ENCODE results near the gene ZNF425.
"Not testable (repeated sequence)": the region's sequence is repeated elsewhere in the genome, so short reads cannot be mapped to it uniquely, and the experiment has no call there.

ZNF425 gene

GRCh38 chr7:149140831-149141230 lies 14.7 kb upstream of the ZNF425 start:
- no peak for DNase-seq (ENCODE audit: low read depth, low spot score)
- no peak overlapping the region for H3K4me3 ChIP-seq (ENCODE audit: low read length)

DNA sequence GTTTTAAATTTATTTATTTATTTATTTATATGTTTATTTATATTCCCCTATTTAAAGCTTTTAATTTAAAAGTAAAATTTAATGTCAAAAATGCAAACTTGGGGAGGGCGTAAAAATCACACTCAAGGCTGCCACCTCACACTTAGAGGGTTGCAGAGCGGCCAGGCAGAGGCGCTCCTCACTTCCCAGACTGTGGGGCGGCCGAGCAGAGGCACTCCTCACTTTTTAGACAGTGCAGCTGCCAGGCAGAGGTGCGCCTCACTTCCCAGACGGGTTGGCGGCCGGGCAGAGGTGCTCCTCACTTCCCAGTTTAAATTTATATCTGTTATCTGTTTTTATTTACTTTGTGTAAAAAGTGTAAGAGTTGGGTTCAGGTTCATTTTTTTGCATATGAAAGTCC lies 10.0 kb upstream of the ZNF425 start:
- no peak for DNase-seq (ENCODE audit: low read depth, low spot score)
- no peak overlapping the region for H3K4me3 ChIP-seq (ENCODE audit: low read length)

DNA sequence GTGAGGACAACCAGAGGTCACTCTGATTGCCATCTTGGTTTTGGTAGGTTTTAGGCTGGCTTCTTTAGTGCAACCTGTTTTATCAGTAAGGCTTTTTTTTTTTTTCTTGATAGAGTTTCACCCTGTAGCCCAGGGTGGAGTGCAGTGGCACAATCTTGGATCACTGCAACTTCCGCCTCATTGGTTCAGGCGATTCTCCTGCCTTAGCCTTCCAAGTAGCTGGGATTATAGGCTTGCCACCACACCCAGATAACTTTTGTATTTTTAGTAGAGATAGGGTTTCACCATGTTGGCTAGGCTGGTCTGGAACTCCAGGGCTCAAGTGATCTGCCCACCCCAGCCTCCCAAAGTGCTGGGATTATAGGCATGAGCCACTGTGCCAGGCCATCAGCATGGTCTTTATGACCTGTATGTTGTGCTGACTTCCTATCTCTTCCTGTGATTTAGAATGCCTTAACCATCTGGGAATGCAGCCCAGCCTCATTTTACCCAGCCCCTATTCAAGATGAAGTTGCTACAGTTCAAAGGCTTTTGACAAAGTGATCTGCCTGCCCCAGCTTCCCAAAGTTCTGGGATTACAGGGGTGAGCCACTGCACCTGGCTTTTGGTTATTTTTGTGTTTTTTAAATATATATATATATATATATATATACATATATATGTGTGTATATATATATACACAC lies 7.0 kb upstream of the ZNF425 start:
- H3K4me3 ChIP-seq (ENCODE audit: low read length) = no peak overlapping the region
- no peak for DNase-seq (ENCODE audit: low read depth, low spot score)

GRCh38 chr7:149130572-149131198 lies 4.6 kb upstream of the ZNF425 start:
- DNase-seq (ENCODE audit: low read depth, low spot score) = no peak
- no peak overlapping the region for H3K4me3 ChIP-seq (ENCODE audit: low read length)

GRCh38 chr7:149126662-149127266 lies 640 bp upstream of the ZNF425 start:
- DNase-seq (ENCODE audit: low read depth, low spot score) = no peak
- H3K4me3 ChIP-seq (ENCODE audit: low read length) = peak overlapping the region; percentile 98

DNA sequence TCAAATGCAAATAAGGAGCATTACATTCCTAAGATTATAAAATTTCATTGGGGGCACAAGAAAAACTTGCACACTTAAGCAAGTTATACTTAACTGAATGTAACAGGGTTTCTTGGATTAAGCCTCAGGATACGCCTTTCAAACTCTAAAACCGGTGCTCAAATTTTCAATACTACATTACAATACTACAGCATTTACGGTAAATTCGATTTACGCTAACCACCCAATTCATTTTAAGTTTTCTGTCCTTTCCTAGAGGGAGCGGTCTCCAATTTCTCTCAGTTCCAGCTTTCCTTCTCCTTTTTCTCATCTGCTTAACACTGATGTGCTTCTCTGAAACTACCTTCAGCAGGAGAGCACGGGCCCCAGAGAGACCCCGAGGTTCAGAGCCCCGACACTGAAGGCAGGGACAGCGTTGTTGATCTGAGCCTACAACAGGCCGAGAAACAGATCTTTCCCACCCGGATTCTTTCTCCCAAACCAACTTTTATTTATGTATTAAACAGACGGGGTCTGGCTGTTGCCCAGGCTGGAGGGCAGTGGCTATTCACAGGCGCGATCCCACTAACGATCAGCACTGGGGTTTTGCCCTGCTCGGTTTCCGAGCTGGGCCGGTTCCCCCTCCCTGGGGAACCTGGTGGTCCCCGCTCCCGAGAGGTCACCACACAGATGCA lies 798 bp downstream of the ZNF425 start:
- H3K4me3 ChIP-seq (ENCODE audit: low read length) = peak overlapping the region; percentile 98
- DNase-seq (ENCODE audit: low read depth, low spot score) = no peak

- no peak for DNase-seq (ENCODE audit: low read depth, low spot score)
- no peak overlapping the region for H3K4me3 ChIP-seq (ENCODE audit: low read length)
Observed at GRCh38 chr7:149109969-149110368, 16.2 kb downstream of the ZNF425 start.

DNA sequence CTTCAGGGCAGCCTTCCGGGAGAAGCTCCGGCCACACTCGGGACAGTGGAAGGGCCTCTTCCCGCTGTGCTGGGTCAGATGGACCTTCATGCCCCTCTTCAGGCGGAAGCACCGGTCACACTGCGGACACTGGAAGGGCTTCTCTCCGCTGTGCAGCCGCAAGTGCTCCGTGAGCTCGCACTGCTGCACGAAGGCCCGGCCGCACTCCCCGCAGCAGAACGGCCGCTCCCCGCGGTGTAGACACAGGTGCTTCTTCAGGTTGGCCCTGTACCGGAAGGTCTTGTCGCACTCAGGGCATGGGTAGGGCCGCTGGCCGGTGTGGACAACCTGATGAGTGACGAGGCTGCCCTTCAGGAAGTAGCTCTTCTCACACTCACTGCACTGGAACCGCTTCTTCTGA lies 21.4 kb downstream of the ZNF425 start:
- no peak overlapping the region for H3K4me3 ChIP-seq (ENCODE audit: low read length)
- no peak for DNase-seq (ENCODE audit: low read depth, low spot score)

GRCh38 chr7:149104214-149104613 lies 21.9 kb downstream of the ZNF425 start:
- no peak for DNase-seq (ENCODE audit: low read depth, low spot score)
- no peak overlapping the region for H3K4me3 ChIP-seq (ENCODE audit: low read length)

- DNase-seq (ENCODE audit: low read depth, low spot score) = no peak
- H3K4me3 ChIP-seq (ENCODE audit: low read length) = no peak overlapping the region
Observed at GRCh38 chr7:149103424-149103823, 22.7 kb downstream of the ZNF425 start.

DNA sequence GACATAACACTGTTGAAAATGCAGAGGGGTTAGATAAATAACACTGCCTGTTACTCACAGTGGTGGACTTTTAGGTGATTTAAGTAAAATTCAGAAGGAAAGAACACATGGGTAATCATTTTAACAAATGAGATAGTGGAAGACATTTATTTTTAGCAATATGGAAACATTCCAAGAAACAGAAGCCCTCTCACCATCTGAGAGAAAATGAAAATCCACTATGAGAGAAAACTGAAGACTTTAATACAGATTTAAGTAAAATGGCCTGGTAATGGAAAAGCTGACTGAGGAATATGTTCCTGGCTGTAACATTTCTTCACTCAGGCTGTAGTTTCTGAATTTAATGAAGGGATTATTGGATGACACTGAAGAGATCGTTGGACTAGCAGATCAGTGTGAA lies 23.5 kb downstream of the ZNF425 start:
- no peak overlapping the region for H3K4me3 ChIP-seq (ENCODE audit: low read length)
- no peak for DNase-seq (ENCODE audit: low read depth, low spot score)

DNA sequence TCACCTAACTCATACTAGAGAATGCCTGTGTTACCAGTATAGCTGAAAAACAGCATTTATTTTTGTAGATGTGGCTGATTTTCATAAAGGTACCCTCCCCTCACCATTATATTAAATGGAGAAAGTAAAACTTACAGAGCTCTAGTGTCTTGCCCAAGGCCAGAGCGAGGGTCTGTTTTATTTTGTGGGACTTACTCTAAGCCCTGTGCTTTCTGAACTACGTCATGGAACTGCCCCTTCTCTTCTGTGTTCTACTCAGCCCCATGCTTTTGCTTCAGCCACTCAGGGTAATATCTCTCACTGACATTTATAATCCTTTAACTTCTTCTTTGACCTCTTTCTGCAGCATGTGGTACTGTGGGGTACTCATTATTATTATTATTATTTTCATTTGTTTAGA lies 25.3 kb downstream of the ZNF425 start:
- H3K4me3 ChIP-seq (ENCODE audit: low read length) = no peak overlapping the region
- no peak for DNase-seq (ENCODE audit: low read depth, low spot score)

DNA sequence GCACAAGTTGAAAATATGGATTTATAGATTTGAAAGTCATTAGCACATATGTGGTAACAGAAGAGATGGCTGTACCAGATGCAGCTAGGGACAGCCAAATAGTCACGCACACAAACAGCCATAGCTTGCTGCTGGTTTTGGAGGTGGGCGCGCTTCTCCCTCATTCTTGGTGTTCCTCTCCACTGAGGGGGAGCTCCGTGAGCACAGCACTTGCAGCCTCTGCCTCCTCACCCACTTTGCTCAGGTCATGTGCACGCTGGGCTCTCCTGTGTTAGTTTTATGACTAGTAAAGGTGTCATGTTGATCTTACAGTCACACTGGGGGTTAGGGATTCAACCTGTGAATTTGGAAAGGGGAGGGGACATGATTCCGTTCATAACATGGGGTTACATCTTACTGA lies 27.1 kb downstream of the ZNF425 start:
- no peak for DNase-seq (ENCODE audit: low read depth, low spot score)
- H3K4me3 ChIP-seq (ENCODE audit: low read length) = no peak overlapping the region

GRCh38 chr7:149097088-149097487 lies 29.0 kb downstream of the ZNF425 start:
- no peak for DNase-seq (ENCODE audit: low read depth, low spot score)
- H3K4me3 ChIP-seq (ENCODE audit: low read length) = no peak overlapping the region

GRCh38 chr7:149093228-149093627 lies 32.9 kb downstream of the ZNF425 start:
- no peak for DNase-seq (ENCODE audit: low read depth, low spot score)
- H3K4me3 ChIP-seq (ENCODE audit: low read length) = no peak overlapping the region

DNA sequence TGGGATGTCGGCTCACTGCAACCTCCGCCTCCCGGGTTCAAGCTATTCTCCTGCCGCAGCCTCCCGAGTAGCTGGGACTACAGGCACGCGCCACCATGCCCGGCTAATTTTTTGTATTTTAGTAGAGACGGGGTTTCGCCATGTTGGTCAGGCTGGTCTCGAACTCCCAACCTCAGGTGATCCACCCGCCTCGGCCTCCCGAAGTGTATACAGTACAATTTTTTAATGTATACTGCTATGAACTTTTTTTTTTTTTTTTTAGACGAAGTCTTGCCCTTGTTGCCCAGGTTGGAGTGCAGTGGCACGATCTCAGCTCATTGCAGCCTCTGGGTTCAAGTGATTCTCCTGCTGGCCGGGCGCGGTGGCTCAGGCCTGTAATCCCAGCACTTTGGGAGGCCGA lies 33.9 kb downstream of the ZNF425 start:
- not testable (repeated sequence) for DNase-seq (ENCODE audit: low read depth, low spot score); H3K4me3 ChIP-seq (ENCODE audit: low read length)

- peak within 1 kb of the TSS; percentile 91 for H3K4me3 ChIP-seq (ENCODE audit: low read length)
- DNase-seq (ENCODE audit: low read depth, low spot score) = peak; percentile 84
Observed at GRCh38 chr7:149090397-149091195, 35.5 kb downstream of the ZNF425 start, which contains the start of gene ZNF786. Gene ZNF786 (minus strand): TSS chr7:149090718. CDS start chr7:149090640, 78 bp downstream.

DNA sequence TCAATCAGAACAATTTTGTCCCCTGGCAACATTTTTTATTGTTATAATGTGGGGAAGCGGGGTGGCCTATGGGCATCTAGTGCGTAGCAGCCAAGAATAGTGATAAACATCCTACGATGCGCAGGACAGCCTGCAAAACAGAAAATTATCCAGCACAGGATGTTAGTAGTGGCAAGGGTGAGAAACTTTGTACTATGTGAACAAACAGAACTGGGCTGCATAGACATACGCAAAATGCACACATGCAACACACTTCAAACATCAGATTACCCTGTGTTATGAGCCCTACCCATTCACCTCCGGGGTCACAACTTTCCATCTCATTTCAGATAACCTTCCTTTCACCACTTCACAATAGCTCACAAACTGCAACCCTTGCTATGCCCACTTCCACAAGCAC lies 38.7 kb downstream of the ZNF425 start:
- DNase-seq (ENCODE audit: low read depth, low spot score) = no peak
- no peak overlapping the region for H3K4me3 ChIP-seq (ENCODE audit: low read length)

- DNase-seq (ENCODE audit: low read depth, low spot score) = no peak
- no peak overlapping the region for H3K4me3 ChIP-seq (ENCODE audit: low read length)
Observed at GRCh38 chr7:149085866-149086265, 40.3 kb downstream of the ZNF425 start.

Data from Jurkat, Clone E6-1 (cell line).